Cardiac muscle cell (in vitro differentiated cells and primary cell): Measurements from ENCODE around the gene STK17A. TPM values are rescaled to one million over a fixed set of nuclear protein-coding genes. Genes with fewer than 3 reads are reported as not detected.
"Not testable (repeated sequence)": the region's sequence is repeated elsewhere in the genome, so short reads cannot be mapped to it uniquely, and the experiment has no call there.

Experiments
- DNase-seq, 2 donors: peaks; one replicate each; pipeline versions ENCODE4 v3.0.0 to v3.0.0-alpha.2; 2010 to 2017; ENCODE audit warnings: low read depth in 1 of 2, low spot score in 1 of 2
- H3K27ac ChIP-seq: fragments of 200-600 bp; sonication (generic); 2 replicates; pipeline ENCODE4 v1.5.1; 2016
- H3K27me3 ChIP-seq: fragments of 200-600 bp; sonication (generic); 2 replicates; pipeline ENCODE4 v1.6.0; 2016; ENCODE audit warnings: control low read depth
- H3K36me3 ChIP-seq: fragments of 200-600 bp; sonication (generic); 2 replicates; pipeline ENCODE4 v1.5.1; 2016; ENCODE audit warnings: control low read depth
- H3K4me1 ChIP-seq: fragments of 200-600 bp; sonication (generic); 2 replicates; pipeline ENCODE4 v1.8.1; 2017; ENCODE audit warnings: low read depth, mild to moderate bottlenecking, mixed run types
- H3K4me3 ChIP-seq: fragments of 200-600 bp; sonication (generic); 2 replicates; pipeline ENCODE4 v1.5.1; 2016; ENCODE audit warnings: mild to moderate bottlenecking
- H3K9me3 ChIP-seq: fragments of 200-600 bp; sonication (generic); 2 replicates; pipeline ENCODE4 v1.5.1; 2017; ENCODE audit warnings: low read depth, mild to moderate bottlenecking, control low read depth
- CTCF ChIP-seq: IDR thresholded peaks from 2 replicates; pipeline ENCODE4 v1.5.1; 2012; ENCODE audit warnings: low read depth, mild to moderate bottlenecking, low read length
- polyA plus RNA-seq: library from polyadenylated mRNA; unstranded; fragments of >200 nt; fragmentation: Nextera tagmentation; extraction: Ambion mirVana; gene quantifications from 2 replicates; pipeline ENCODE4 v1.2.1, GENCODE V29; 2016
- total RNA-seq: library from RNA; depleted of rRNA; stranded (reverse); fragments of >200 nt; gene quantifications from 2 replicates; pipeline ENCODE4 v1.2.3, GENCODE V29; 2016

The STK17A gene
- total and polyA plus RNA-seq, 2 experiments from 2014 or later, result 18.0 to 30.4 TPM

GRCh38 chr7:43568529-43568928 lies 14.4 kb upstream of the STK17A start:
- H3K9me3 ChIP-seq, result no peaks in the 10 kb centered on the region
- H3K4me3 ChIP-seq, result no peak overlapping the region
- TF ChIP-seq CTCF, result no peak
- peak in 1 of 2 donors; percentile 31 for DNase-seq
- H3K27ac ChIP-seq, result no peak overlapping the region
- no peaks in the 10 kb centered on the region for H3K4me1 ChIP-seq
- no peaks in the 10 kb centered on the region for H3K36me3 ChIP-seq
- no peaks in the 10 kb centered on the region for H3K27me3 ChIP-seq

DNA sequence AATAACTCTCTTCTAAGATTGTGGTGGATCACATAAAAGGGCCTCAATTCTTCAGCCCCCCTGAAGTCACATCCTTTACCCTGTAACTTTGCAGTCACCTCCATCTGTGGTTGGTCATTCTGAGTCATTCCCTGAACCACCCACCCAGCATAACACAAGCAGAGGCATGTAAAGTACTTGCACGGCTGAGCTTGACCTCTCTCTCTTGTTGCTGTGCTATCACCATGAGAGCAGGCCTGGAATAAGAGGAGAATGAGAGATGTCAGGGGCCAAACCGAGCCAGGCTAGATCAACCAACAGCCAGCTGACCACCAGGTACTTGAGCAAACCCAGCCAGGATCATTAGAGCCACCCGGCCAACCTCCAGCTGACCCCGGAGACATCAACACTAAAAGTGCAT lies 13.5 kb upstream of the STK17A start:
- Histone ChIP-seq H3K4me1 (no peaks in the 10 kb centered on the region), H3K27ac (no peak overlapping the region)

GRCh38 chr7:43570688-43571365 lies 12.1 kb upstream of the STK17A start:
- DNase-seq, result no peak
- Histone ChIP-seq H3K27ac (no peak overlapping the region), H3K27me3 (no peaks in the 10 kb centered on the region), H3K4me3 (no peak overlapping the region), H3K36me3 (no peaks in the 10 kb centered on the region), H3K4me1 (no peaks in the 10 kb centered on the region), H3K9me3 (no peaks in the 10 kb centered on the region)
- TF ChIP-seq CTCF, result no peak

More for the DNA sequence above, 13.5 kb upstream of the STK17A start:
- peak in 1 of 2 donors; percentile 30 for DNase-seq
- no peak for TF ChIP-seq CTCF
- no peaks in the 10 kb centered on the region for H3K27me3 ChIP-seq
- H3K9me3 ChIP-seq, result no peaks in the 10 kb centered on the region
- H3K4me3 ChIP-seq, result no peak overlapping the region
- no peaks in the 10 kb centered on the region for H3K36me3 ChIP-seq

DNA sequence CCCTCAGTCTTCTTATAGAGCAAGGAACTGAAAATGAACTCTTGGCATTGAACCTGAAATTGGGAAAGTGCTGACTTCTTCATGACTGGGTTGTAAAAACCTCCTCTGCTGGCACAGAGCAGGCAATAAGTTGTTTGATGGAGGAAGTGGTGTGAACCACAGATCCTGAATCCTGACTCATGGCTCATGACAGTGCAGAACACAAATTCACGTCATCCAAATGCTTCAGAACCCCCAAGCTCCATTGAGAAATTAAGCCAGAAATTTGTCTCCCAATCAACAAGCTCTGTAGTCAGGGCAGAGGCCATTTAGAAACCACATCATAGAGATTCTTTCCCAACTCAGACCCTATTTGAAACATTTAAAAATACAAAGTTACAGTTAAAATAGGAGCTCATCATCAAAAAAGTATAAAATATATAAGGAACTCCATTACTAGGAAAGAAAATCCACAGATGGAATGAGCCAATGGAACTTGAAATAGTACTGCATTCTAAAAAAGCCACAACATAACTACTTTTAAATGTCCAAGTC lies 10.3 kb upstream of the STK17A start:
- TF ChIP-seq CTCF, result no peak
- peak in 1 of 2 donors; percentile 100 for DNase-seq
- Histone ChIP-seq H3K27ac (no peak overlapping the region), H3K9me3 (no peaks in the 10 kb centered on the region), H3K4me3 (no peak overlapping the region), H3K4me1 (no peaks in the 10 kb centered on the region), H3K36me3 (no peaks in the 10 kb centered on the region), H3K27me3 (no peaks in the 10 kb centered on the region)

GRCh38 chr7:43573832-43574231 lies 9.1 kb upstream of the STK17A start:
- not testable (repeated sequence) for H3K27me3 ChIP-seq, H3K27ac ChIP-seq, H3K9me3 ChIP-seq, H3K4me1 ChIP-seq, H3K4me3 ChIP-seq, DNase-seq, H3K36me3 ChIP-seq

DNA sequence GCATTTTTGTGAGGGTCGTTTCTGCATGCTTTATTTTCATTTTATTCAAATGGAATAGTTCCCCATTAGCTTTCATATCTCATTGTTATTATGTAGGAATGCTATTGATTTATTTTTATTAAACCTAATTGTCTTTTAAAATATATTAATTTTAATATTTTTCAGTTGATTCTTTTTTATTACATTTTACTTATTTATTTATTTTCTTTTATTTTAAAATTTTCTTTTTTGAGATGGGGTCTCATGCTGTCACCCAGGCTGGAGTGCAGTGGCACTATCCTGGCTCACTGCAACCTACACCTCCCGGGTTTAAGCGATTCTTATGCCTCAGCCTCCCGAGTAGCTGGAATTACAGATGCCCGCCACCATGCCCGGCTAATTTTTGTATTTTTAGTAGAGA lies 7.4 kb upstream of the STK17A start:
- H3K4me1 ChIP-seq, result no peaks in the 10 kb centered on the region
- no peak overlapping the region for H3K27ac ChIP-seq
- no peak overlapping the region for H3K4me3 ChIP-seq
- DNase-seq, result no peak
- no peaks in the 10 kb centered on the region for H3K36me3 ChIP-seq
- no peaks in the 10 kb centered on the region for H3K27me3 ChIP-seq
- no peak for TF ChIP-seq CTCF
- no peaks in the 10 kb centered on the region for H3K9me3 ChIP-seq
